GM06990 (cell line): ENCODE results near the gene DUOX1.

Experiments
- DNase-seq: peaks from one replicate; pipeline ENCODE4 v3.0.0-alpha.2; 2011; ENCODE audit not compliant: insufficient read length; ENCODE audit errors: extremely low read depth
- H3K27me3 ChIP-seq: replicated peaks from 2 replicates; pipeline ENCODE4 v1.6.0; 2011; ENCODE audit warnings: low read length; ENCODE audit not compliant: control insufficient read depth, insufficient read depth
- H3K36me3 ChIP-seq: 2 replicates; pipeline ENCODE4 v1.5.1; 2011; ENCODE audit warnings: low read length; ENCODE audit not compliant: control insufficient read depth, insufficient read depth
- H3K4me3 ChIP-seq: replicated peaks from 2 replicates; pipeline ENCODE4 v1.5.1; 2011; ENCODE audit warnings: low read depth, mild to moderate bottlenecking, control low read depth, low read length
- CTCF ChIP-seq: IDR thresholded peaks from 2 replicates; pipeline ENCODE4 v1.5.1; 2011; ENCODE audit warnings: low read length, control low read depth, mild to moderate bottlenecking, inconsistent platforms; ENCODE audit not compliant: insufficient read depth, poor library complexity, severe bottlenecking

DUOX1 gene

GRCh38 chr15:45199136-45199810, 69.5 kb downstream of the DUOX1 start:
- no peak for TF ChIP-seq CTCF
- H3K4me3 ChIP-seq, result peak overlapping the region; percentile 84
- DNase-seq, result peak; percentile 68
- no peaks in the 10 kb centered on the region for H3K27me3 ChIP-seq
- no peaks in the 10 kb centered on the region for H3K36me3 ChIP-seq

GRCh38 chr15:45200001-45200798, 70.4 kb downstream of the DUOX1 start:
- peak; percentile 89 for DNase-seq
- no peaks in the 10 kb centered on the region for H3K36me3 ChIP-seq
- peak overlapping the region; percentile 66 for H3K4me3 ChIP-seq
- H3K27me3 ChIP-seq, result no peaks in the 10 kb centered on the region
- TF ChIP-seq CTCF, result no peak

- H3K4me3 ChIP-seq, result peak overlapping the region; percentile 66
- TF ChIP-seq CTCF, result no peak
- peak; percentile 89 for DNase-seq
Measured at GRCh38 chr15:45200799-45201556, 71.2 kb downstream of the DUOX1 start.

GRCh38 chr15:45201557-45201859, 71.7 kb downstream of the DUOX1 start:
- DNase-seq, result no peak
- Histone ChIP-seq H3K4me3 (no peak overlapping the region), H3K36me3 (no peaks in the 10 kb centered on the region), H3K27me3 (no peaks in the 10 kb centered on the region)
- no peak for TF ChIP-seq CTCF

More at GRCh38 chr15:45200799-45201556, 71.2 kb downstream of the DUOX1 start:
- no peaks in the 10 kb centered on the region for H3K36me3 ChIP-seq
- no peaks in the 10 kb centered on the region for H3K27me3 ChIP-seq

GRCh38 chr15:45201869-45202268, 72.1 kb downstream of the DUOX1 start:
- Histone ChIP-seq H3K36me3 (no peaks in the 10 kb centered on the region), H3K27me3 (no peaks in the 10 kb centered on the region), H3K4me3 (no peak overlapping the region)
- DNase-seq, result no peak
- no peak for TF ChIP-seq CTCF
